NCI-H82 treated with DMSO at 0.1 percent for 48 hours (cell line): ENCODE measurements around the gene ACP2.

Source experiments
- DNase-seq: peaks from one replicate; lab custom pipeline; 2025; ENCODE audit not compliant: unreplicated experiment; lab: John Stamatoyannopoulos, UW

ACP2 gene

GRCh38 chr11:47248664-47249377, at the start of gene ACP2:
Gene ACP2, minus strand, starts transcription at chr11:47248814. Its CDS starts 25 bp downstream, at chr11:47248789.
- peak; percentile 61 for DNase-seq

GRCh38 chr11:47296045-47296444, 47.4 kb upstream of the ACP2 start:
- no peak for DNase-seq

GRCh38 chr11:47295385-47295784, 46.8 kb upstream of the ACP2 start:
- DNase-seq = no peak

- DNase-seq = no peak
Measured at GRCh38 chr11:47289856-47290255, 41.2 kb upstream of the ACP2 start.

GRCh38 chr11:47288066-47288465, 39.5 kb upstream of the ACP2 start:
- DNase-seq = no peak

- no peak for DNase-seq
Measured at GRCh38 chr11:47285969-47286770, 37.6 kb upstream of the ACP2 start.

- DNase-seq = no peak
Measured at GRCh38 chr11:47284151-47284550, 35.5 kb upstream of the ACP2 start.

GRCh38 chr11:47282462-47282861, 33.8 kb upstream of the ACP2 start:
- no peak for DNase-seq

- DNase-seq = no peak
Measured at GRCh38 chr11:47280860-47281259, 32.2 kb upstream of the ACP2 start.

- no peak for DNase-seq
Measured at GRCh38 chr11:47280099-47280498, 31.5 kb upstream of the ACP2 start.

- no peak for DNase-seq
Measured at GRCh38 chr11:47278769-47279168, 30.2 kb upstream of the ACP2 start.

GRCh38 chr11:47278058-47278457, 29.4 kb upstream of the ACP2 start:
- no peak for DNase-seq

GRCh38 chr11:47276923-47277322, 28.3 kb upstream of the ACP2 start:
- DNase-seq = no peak

- no peak for DNase-seq
Measured at GRCh38 chr11:47274495-47275235, 26.1 kb upstream of the ACP2 start.

GRCh38 chr11:47272706-47273105, 24.1 kb upstream of the ACP2 start:
- no peak for DNase-seq

GRCh38 chr11:47271961-47272661, 23.5 kb upstream of the ACP2 start:
- DNase-seq = peak; percentile 70

GRCh38 chr11:47271328-47271727, 22.7 kb upstream of the ACP2 start:
- no peak for DNase-seq

GRCh38 chr11:47270331-47271271, 22.0 kb upstream of the ACP2 start:
- peak; percentile 1 for DNase-seq

- DNase-seq = peak; percentile 68
Measured at GRCh38 chr11:47269829-47270305, 21.3 kb upstream of the ACP2 start, which contains the start of gene MADD. Gene MADD, plus strand, starts transcription at chr11:47270133.
